Activated CD4-positive, alpha-beta T cell treated with anti-CD3 and anti-CD28 coated beads for 4 hours (primary cell): ENCODE measurements around the gene PBX3.

ENCODE experiments used
- DNase-seq, 2 donors: peaks; one replicate each; pipeline ENCODE4 v3.0.0-alpha.2; 2020

PBX3 gene

DNA sequence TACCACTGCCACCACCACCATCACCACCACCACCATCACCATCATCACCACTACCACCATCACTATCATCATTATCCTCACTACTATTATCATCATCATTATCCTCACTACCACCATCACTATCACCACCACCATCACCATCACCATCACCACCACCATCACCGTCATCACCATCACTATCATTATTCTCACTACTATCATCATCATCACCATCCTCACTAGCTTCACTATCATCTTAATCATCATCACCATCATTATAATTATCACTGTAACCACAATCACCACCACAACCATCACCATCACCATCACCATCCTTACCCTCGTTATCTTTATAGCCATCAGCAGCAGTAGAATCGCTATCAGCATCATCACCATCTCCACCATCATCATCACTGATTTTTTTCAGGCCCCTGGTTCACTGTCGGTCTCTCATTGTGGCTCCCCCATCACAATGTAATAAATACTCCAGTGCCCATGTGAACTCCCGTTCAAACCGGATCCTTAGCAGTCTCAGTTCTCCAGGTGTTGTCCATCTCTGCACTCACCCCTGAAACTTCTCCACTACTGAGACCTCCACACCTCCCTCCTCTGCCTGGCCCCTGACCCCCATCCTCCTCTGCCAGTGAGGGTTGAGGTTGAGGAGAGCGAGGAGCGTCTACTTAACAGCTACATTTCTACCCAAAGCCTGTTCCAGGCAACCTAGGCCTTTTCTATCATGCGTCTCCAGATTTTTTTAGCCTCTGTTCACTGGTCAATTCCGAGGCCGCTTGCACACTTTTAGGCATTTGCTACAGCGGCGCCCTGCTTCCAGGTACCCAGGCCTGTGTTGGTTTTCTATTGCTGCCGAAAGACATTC is 238.2 kb downstream of the PBX3 start:
- no peak for DNase-seq

DNA sequence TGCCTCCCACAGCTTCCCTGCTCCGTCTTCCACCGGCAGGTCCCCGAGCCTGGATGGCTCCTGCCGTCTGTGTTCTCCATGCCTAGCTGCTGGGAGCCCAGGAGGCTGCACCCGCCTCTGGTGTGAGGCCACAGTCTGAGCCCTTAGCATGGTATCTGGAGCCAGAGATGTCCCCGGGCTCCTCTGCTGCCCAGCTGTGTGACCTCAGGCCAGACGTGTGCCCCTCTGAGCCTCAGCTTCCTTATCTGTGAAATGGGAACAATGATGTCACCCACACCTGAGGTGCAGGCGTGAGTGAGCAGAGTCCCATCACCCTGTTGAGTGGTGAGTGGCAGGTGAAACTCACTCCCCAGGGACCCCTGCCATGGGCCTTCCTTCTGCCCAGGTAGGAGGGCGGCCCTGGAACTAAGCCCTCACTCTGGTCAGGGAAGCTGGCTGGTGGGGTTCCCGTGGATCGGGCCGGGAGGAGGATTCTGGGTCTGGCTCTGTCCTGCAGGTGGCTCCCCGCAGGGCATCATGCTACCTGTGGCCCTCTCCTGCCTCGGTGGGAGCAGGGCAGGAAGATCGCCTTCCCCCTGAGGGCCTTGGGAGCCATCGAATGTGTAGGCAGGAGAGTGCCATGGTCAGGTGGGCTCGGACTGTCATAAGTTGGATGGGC is 239.0 kb downstream of the PBX3 start:
- no peak for DNase-seq

GRCh38 chr9:125986966-125987365 is 239.8 kb downstream of the PBX3 start:
- no peak for DNase-seq

DNA sequence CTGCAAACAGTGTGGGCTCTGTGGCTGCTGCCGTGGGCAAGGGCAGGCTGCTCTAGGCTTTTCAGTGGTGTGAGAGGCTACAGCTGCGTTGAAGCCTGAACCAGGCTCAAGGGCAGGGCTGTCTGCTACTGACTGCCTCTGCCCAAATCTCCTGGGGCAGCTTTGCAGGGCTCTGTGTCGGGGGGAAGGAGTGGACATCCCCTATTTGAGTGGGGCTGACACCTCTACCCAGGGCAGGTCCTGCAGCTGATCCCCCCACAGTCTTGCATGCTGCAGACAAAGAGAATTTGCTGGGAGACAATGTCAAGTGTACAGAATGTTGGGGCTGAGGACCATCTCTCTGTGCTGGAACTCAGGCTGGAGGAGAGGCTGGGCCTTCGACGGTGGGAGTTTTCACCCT is 240.2 kb downstream of the PBX3 start:
- no peak for DNase-seq

GRCh38 chr9:125988479-125989050 is 241.4 kb downstream of the PBX3 start:
- DNase-seq = no peak

- no peak for DNase-seq
Observed at GRCh38 chr9:125989090-125989501, 241.9 kb downstream of the PBX3 start.

- no peak for DNase-seq
Observed at GRCh38 chr9:125989524-125990180, 242.5 kb downstream of the PBX3 start.

DNA sequence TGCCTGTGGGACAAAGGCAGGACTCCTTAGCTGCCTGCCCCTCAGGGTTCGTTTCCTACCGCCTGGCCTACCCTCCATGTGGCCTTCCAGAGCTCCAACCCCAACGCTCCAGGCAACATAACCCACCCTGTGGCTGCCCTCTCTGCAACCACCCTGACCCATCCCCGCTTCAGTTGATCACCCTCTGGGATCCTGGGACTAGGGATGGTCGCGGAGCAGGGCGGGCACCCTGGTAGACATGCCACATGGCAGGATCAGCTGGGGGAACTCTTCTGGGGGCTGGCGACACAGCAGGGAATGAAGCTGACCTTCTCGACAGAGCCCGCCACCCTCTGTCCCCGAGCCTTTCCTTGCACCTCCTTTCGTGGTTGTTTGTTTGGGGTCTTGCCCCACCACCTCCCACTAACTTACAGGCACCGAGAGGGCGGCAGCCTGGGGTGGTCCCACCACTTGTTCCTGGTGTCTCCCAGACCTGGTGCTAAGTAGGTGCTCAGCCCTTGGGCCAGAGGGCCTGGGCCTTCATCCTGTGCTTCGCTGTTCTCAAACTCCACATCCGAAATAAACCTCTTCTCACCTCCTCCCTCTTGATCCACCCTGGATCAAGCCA is 243.1 kb downstream of the PBX3 start:
- no peak for DNase-seq

DNA sequence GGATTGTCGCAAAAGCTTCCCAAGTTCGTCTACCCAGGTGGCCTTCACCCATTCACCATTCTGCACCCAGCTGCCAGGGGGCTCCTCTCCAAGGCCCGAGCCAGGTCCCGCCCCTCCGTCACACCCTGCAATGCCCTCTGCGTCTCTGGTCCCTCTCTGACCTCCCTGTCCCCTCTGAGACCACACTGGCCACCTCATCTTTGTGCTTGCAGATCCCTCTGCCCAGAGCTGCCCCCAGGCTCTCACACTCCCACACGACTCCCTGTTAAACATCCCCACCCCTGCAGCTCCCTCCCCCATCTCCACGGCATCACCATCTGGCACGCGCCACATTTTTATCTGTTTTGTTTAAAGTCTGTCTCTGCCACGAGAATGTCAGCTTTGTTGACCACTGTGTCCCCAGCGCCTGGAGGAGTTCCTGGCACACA is 243.6 kb downstream of the PBX3 start:
- no peak for DNase-seq

DNA sequence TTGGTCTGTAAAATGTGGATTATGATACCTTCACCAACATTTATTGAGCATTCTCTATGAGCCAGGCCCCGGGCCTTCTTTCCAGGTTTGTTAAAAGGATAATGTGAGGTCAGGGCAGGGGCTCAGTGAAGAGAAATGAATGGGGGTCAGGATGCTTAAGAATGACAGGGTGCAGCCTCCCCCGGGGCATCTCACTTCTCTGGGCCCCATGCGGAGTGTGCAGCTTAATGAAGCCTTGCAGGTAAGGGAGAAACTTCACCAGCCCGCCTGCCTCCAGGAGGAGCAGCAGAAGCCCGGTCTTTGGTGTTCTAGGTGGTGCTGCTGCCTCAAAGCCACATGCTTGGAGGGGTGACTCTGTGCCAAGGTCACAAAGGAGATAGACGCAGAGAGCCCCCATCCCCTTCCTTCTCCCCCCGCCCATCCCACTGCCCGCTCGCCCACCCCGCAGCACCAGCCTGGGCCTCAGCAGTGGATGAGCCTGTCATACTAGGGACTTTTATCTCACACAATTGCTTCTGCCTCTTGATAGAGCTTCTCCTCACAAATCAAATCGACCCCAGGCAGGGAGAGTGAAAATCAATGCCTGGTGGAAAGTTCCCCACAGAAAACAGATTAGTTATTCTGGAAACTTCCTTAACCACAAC is 244.8 kb downstream of the PBX3 start:
- no peak for DNase-seq

DNA sequence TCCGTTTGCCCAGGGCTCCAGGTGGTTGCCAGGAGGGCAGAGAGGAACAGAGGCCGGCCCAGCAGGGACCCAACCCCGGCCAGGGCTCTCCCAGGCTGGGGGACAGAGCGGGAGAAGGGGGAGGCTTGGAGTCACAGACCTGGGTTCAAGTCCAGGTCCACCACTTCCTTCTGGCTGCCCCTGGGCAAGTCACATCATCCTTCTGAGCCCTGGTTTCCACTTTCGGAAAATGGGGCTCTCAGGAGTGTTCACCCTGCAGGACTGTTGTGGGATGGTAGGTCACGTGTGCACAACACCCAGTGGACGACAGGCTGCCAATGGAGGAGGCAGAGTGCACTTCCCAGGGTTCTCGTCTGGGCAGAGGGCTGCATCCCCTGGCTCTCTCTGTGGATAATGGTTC is 245.4 kb downstream of the PBX3 start:
- DNase-seq = no peak

DNA sequence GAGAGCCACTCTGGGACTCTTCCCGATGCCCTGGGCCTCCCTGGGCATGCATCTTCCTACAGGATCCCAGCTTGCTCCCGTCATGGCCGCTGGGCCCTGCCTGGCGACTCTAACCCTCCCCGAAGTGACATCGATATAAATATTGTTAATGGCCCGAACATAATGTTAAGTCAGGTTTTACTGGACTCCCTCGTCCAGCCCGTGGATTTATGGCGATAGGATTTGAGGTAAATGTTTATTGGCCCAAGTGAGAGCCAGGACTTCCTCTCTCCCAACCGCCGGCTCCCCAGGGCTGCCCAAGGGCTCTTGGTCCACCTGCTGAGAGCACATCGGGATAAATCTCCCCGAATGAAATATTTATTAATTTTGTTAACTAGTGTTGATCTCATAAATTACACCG is 246.3 kb downstream of the PBX3 start:
- DNase-seq = no peak

- DNase-seq = no peak
Observed at GRCh38 chr9:125994066-125994943, 247.1 kb downstream of the PBX3 start.

GRCh38 chr9:125995006-125995405 is 247.8 kb downstream of the PBX3 start:
- no peak for DNase-seq

DNA sequence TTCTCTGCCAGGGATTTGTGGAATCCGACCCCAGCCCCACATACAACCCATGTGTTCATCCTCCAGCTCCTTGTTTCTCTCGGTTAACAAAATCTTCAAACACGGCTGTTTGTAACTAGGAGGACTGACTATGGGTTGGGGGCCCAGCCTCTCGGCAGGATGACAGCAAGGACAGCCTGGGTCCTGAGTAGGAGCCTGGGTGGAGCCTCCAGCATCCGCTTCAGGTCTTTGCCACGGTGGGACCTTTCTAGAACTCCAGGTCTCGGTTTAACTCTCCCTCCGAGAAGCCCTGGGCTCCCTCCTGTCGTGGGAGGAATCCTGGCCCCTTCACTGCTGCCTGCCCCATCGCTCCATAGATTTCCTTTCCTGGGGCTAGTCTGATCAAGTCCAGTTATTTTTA is 248.5 kb downstream of the PBX3 start:
- no peak for DNase-seq

GRCh38 chr9:125996791-125997190 is 249.6 kb downstream of the PBX3 start:
- no peak for DNase-seq

- no peak for DNase-seq
Observed at GRCh38 chr9:125997196-125997823, 250.1 kb downstream of the PBX3 start.

DNA sequence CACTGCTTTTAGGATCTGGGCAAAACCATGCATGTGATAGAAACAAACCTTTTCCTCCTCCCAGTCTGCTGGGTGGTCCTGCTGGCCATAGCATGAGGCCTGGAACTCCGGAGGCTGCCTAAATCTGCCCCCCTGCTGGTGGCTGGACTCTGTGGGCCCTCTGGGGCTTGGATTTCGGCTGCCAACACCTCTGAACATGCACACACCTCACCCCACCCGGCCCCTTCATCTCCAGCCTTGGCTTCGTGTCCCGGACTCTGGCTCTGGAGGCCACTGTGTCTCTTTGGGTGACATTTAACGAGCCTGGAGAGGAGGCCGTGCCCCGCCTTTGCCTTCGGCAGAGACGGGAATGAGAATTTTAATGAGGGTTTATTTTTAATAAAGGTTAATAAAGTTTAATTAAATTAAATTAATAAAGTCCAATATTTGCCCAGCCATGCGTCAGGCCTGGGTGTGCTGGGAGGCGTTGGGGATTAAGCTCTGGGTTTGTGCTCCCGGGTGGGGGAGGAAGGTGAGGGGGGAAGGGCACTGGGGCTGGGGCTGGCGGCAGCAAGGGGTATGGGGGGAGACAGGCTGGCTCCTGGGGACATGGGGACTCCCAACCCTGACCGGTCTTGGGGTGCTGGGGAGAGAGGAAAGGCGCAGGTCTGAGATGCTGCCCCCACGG is 251.8 kb downstream of the PBX3 start:
- no peak for DNase-seq

DNA sequence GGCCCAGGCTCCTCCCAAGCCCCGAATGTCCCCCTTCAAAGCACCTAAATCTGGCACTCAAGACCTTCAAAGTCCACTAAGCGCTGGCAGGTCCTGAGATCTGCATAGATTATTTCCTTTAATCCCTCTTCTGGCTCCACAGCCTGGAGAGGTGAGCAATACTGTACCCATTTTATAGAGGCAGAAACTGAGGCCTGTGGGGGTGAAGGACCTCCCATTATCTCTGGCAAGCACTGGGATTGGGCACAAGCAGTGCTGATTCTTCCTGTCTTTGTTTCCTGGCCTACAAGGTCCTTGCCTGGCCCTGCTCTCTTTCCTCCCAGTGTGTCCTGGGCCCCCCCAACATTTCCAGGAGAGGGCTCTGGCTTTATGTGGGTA is 252.3 kb downstream of the PBX3 start:
- no peak for DNase-seq

GRCh38 chr9:126000256-126000655 is 253.1 kb downstream of the PBX3 start:
- DNase-seq = no peak
